Gastroesophageal sphincter (tissue), 4 donors: ENCODE results near the gene ADAMTS17. TPM values are rescaled to one million over a fixed set of nuclear protein-coding genes. Genes with fewer than 3 reads are reported as not detected.

Source experiments
- ATAC-seq: fragments of 150-250 bp; one replicate; pipeline ENCODE4 v1.9.1; 2016; ENCODE audit warnings: mild to moderate bottlenecking, moderate library complexity
- H3K27ac ChIP-seq, 4 donors: fragments of 200-600 bp; sonication (generic) in 3 of 4; 1 replicate in 3 of 4; 2 replicates in 1 of 4; pipeline ENCODE4 v1.5.1; 2016 to 2019
- H3K27me3 ChIP-seq: fragments of 200-600 bp; sonication (generic); one replicate; pipeline ENCODE4 v1.5.1; 2019
- H3K36me3 ChIP-seq, 2 donors: fragments of 200-600 bp; sonication (generic); one replicate each; pipeline ENCODE4 v1.5.1; 2019; ENCODE audit warnings: control low read depth in 1 of 2
- H3K4me1 ChIP-seq, 3 donors: fragments of 200-600 bp; sonication (generic); 1 replicate in 2 of 3; 2 replicates in 1 of 3; pipeline ENCODE4 v1.5.1; 2016 to 2019; ENCODE audit warnings: control low read depth in 2 of 3
- H3K4me3 ChIP-seq, 2 donors: fragments of 200-600 bp; sonication (generic); one replicate each; pipeline ENCODE4 v1.5.1; 2019; ENCODE audit warnings: mild to moderate bottlenecking in 1 of 2, moderate library complexity in 1 of 2
- H3K9me3 ChIP-seq, 3 donors: fragments of 200-600 bp; sonication (generic); one replicate each; pipeline ENCODE4 v1.5.1; 2017 to 2019; ENCODE audit warnings: control low read depth in 2 of 3
- CTCF ChIP-seq, 4 experiments: fragments of 200-600 bp in 2 of 4; fragments of 450-650 bp in 2 of 4; sonication (generic) in 1 of 4; IDR thresholded peaks; one replicate each; pipeline ENCODE4 v1.5.1; 2017 to 2019; ENCODE audit warnings: antibody characterized with exemption in 4 of 4, mild to moderate bottlenecking in 2 of 4, moderate library complexity in 2 of 4
- EP300 ChIP-seq: sonication (generic); formaldehyde crosslinking; IDR thresholded peaks from one replicate; pipeline ENCODE4 v1.6.1; 2017; ENCODE audit warnings: antibody characterized with exemption, mild to moderate bottlenecking
- POLR2A ChIP-seq, 2 donors: fragments of 450-650 bp; IDR thresholded peaks; one replicate each; pipeline ENCODE4 v1.6.1; 2017; ENCODE audit warnings: antibody characterized with exemption in 2 of 2, mild to moderate bottlenecking in 2 of 2, moderate library complexity in 1 of 2
- POLR2AphosphoS5 ChIP-seq: sonication (generic); formaldehyde crosslinking; IDR thresholded peaks from one replicate; pipeline ENCODE4 v1.6.1; 2017; ENCODE audit warnings: antibody characterized with exemption
- WGBS, 2 donors: methylation state at CpG; one replicate each; pipeline ENCODE4 v1.1.5; 2018; ENCODE audit warnings: low coverage in 1 of 2; 5-methylcytosine and 5-hydroxymethylcytosine counted together
- total RNA-seq, 4 donors: library from RNA; depleted of rRNA; stranded (reverse); fragments of >200 nt; gene quantifications; one replicate each; pipeline ENCODE4 v1.1.0, GENCODE V29; 2016

The ADAMTS17 gene
- total RNA-seq, 4 donors from 2014 or later = 4.9 to 14.0 (median 11.3) TPM

- H3K36me3 ChIP-seq = peaks cover 0 to 9% of the 10 kb centered on the region in 2 donors
- ATAC-seq = no peak
- WGBS, 2 donors = 93 to 100% methylated on average over 1 to 2 of the region's 7 CpGs
- no peak overlapping the region for H3K4me3 ChIP-seq
- no peak for TF ChIP-seq EP300
- TF ChIP-seq CTCF (IDR thresholded peaks at IDR 0.05) = no peak
- no peaks in the 10 kb centered on the region for H3K27me3 ChIP-seq
- H3K4me1 ChIP-seq = no peaks in the 10 kb centered on the region
- peaks cover 0 to 22% (median 0%) of the 10 kb centered on the region in 3 donors for H3K9me3 ChIP-seq
- no peak overlapping the region for H3K27ac ChIP-seq
These were observed 43.5 kb downstream of the ADAMTS17 start for GRCh38 chr15:100298257-100298656.

GRCh38 chr15:100297812-100298211, 44.0 kb downstream of the ADAMTS17 start:
- TF ChIP-seq CTCF (IDR thresholded peaks at IDR 0.05) (no peak), POLR2AphosphoS5 (no peak), EP300 (no peak), POLR2A (IDR thresholded peaks at IDR 0.05) (no peak)
- H3K36me3 ChIP-seq = peaks cover 0 to 9% of the 10 kb centered on the region in 2 donors
- 78 to 85% methylated on average over 9 of the region's 9 CpGs for WGBS, 2 donors
- no peak overlapping the region for H3K27ac ChIP-seq
- no peaks in the 10 kb centered on the region for H3K4me1 ChIP-seq
- no peaks in the 10 kb centered on the region for H3K27me3 ChIP-seq
- ATAC-seq = no peak
- H3K4me3 ChIP-seq = no peak overlapping the region
- H3K9me3 ChIP-seq = peaks cover 0 to 22% (median 0%) of the 10 kb centered on the region in 3 donors

GRCh38 chr15:100295939-100296565, 45.7 kb downstream of the ADAMTS17 start:
- H3K36me3 ChIP-seq = peaks cover 0 to 9% of the 10 kb centered on the region in 2 donors
- H3K4me3 ChIP-seq = no peak overlapping the region
- no peaks in the 10 kb centered on the region for H3K4me1 ChIP-seq
- 91% methylated on average over 8 of the region's 8 CpGs; no CpG with 5 or more reads in 1 of the 2 donors for WGBS, 2 donors
- peaks cover 0 to 16% (median 0%) of the 10 kb centered on the region in 3 donors for H3K9me3 ChIP-seq
- ATAC-seq = no peak
- no peak overlapping the region for H3K27ac ChIP-seq
- TF ChIP-seq EP300 (no peak), CTCF (IDR thresholded peaks at IDR 0.05) (no peak), POLR2A (IDR thresholded peaks at IDR 0.05) (no peak), POLR2AphosphoS5 (no peak)
- H3K27me3 ChIP-seq = no peaks in the 10 kb centered on the region

- Histone ChIP-seq H3K4me3 (no peak overlapping the region), H3K27ac (no peak overlapping the region), H3K36me3 (no peaks in the 10 kb centered on the region), H3K4me1 (no peaks in the 10 kb centered on the region), H3K27me3 (no peaks in the 10 kb centered on the region), H3K9me3 (no peaks in the 10 kb centered on the region)
- WGBS, 2 donors = 90 to 93% methylated on average over 18 to 35 of the region's 35 CpGs
- no peak for ATAC-seq
- TF ChIP-seq EP300 (no peak), POLR2A (IDR thresholded peaks at IDR 0.05) (no peak), POLR2AphosphoS5 (no peak), CTCF (IDR thresholded peaks at IDR 0.05) (no peak)
These were observed 49.8 kb downstream of the ADAMTS17 start for GRCh38 chr15:100292010-100292409.

GRCh38 chr15:100291106-100291505, 50.7 kb downstream of the ADAMTS17 start:
- 71 to 72% methylated on average over 2 of the region's 2 CpGs for WGBS, 2 donors
- H3K36me3 ChIP-seq = no peaks in the 10 kb centered on the region
- peaks cover 0 to 2% (median 0%) of the 10 kb centered on the region in 3 donors for H3K4me1 ChIP-seq
- TF ChIP-seq CTCF (IDR thresholded peaks at IDR 0.05) = no peak
- no peak for TF ChIP-seq POLR2A (IDR thresholded peaks at IDR 0.05)
- no peak for TF ChIP-seq POLR2AphosphoS5
- no peak for TF ChIP-seq EP300
- no peak overlapping the region for H3K4me3 ChIP-seq
- no peak overlapping the region for H3K27ac ChIP-seq
- no peaks in the 10 kb centered on the region for H3K27me3 ChIP-seq
- no peaks in the 10 kb centered on the region for H3K9me3 ChIP-seq
- no peak for ATAC-seq
